GM03348 (cell line): ENCODE measurements around the gene PHLDA1.
A peak's percentile ranks its signal among the peaks of the same experiment; 100 is the strongest.
"Not testable (repeated sequence)": the region's sequence is repeated elsewhere in the genome, so short reads cannot be mapped to it uniquely, and the experiment has no call there.

ENCODE experiments used
- DNase-seq: peaks from one replicate; pipeline ENCODE4 v3.0.0; 2012; ENCODE audit warnings: low spot score

PHLDA1 gene

DNA sequence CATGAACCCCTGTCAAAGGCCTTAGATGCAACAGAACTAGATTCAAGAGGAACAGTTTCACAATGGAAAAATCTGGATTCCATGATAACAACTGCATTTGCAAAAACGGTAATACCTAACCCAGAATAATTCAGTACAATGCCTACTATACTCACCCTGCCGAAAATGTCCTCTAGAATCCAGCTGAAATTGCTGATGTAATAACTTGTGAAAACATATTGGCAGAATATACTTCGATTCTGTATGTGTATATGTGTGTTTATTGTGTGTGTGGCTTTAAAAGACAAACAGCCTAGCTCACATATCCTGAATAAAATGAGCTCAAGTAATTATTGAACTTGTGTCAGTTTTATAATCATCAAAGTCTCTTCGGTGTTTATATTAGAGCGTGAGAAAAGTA, 46.0 kb downstream of the PHLDA1 start:
- DNase-seq, result no peak

- no peak for DNase-seq
These were observed 46.9 kb downstream of the PHLDA1 start for GRCh38 chr12:75984577-75985182.

DNA sequence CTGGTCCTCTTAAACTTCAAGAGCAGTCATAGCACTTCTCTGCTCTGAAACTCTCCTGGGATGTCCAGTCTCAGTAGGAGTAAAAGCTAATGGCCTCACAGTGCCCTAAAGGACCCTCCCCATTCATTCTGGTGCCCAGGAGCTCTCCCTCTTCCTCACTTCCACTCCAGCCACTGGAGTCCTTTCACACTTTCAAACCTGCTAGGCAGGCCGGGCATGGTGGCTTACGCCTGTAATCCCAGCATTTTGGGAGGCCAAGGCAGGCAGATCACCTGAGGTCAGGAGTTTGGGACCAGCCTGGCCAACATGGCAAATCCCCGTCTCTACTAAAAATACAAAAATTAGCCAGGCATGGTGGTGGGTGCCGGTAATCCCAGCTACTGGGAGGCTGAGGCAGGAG, 47.7 kb downstream of the PHLDA1 start:
- DNase-seq, result not testable (repeated sequence)

DNA sequence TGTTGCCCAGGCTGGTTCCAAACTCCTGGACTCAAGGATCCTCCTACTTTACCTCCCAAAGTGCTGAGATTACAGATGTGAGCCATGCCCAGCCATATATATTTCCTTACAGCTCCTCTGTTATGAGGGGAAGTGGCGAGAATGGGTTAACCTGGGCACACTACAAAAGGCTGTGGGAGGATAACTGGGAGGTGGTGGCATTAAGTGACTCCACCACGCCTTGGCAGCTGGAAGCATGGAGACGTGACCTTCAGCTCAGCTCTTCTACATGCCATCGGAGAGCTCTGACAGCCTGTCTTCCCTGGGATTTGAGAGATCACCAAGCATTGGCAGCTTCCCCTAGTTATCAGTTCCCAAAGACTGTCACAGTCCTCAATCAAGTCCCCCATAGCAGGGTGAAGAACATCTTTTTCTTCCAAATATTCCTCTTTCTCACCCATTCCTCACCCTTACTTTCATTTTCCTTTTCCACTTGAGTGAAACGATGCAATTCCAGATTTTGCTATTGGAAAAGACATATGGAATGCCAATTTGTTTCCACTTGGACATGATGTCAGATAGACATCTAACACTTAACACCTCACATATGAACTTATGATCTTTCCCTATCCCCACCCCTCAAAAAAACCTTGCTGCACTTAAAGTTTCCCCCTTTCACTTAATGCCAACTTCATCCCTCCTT, 48.5 kb downstream of the PHLDA1 start:
- peak; percentile 24 for DNase-seq

- DNase-seq, result no peak
These were observed 49.4 kb downstream of the PHLDA1 start for GRCh38 chr12:75982169-75982564.

- DNase-seq, result no peak
These were observed 50.1 kb downstream of the PHLDA1 start for GRCh38 chr12:75981247-75982168.

GRCh38 chr12:75979181-75979580, 52.4 kb downstream of the PHLDA1 start:
- DNase-seq, result no peak

DNA sequence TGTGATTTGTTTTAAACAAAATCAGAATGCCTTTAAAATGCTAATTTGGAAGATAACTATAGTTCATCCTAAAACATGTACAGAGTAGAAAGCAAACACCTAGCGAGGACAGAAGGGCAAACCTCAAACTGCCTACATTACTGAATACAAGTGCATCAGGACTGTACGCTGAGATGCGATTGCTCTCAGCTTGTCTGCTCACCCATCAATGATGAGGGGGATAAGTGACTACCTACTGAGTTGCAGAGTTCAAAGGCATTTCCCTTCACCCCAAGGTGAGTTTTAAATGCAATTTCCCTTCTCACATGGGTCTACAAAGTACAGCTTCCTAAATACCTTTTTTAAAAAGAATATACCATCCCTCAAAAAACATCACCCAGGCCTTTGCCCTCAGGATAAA, 52.9 kb downstream of the PHLDA1 start:
- DNase-seq, result no peak

- DNase-seq, result peak; percentile 90
These were observed 53.5 kb downstream of the PHLDA1 start for GRCh38 chr12:75977952-75978671.

DNA sequence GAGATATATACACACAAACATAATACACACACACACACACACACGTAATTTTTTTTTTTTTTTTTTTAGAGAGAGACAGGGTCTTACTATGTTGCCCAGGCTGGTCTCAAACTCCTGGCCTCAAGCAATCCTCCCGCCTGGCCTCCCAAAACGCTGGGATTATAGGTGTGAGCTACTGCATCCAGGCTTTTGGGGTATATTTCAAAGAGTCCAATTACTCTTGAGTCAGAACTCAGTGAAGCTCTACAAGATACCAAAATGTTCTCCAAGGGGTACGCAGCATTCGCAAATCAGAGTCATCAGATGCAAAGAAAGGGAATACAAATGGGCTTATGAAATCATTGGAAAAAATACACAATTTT, 54.0 kb downstream of the PHLDA1 start:
- no peak for DNase-seq

DNA sequence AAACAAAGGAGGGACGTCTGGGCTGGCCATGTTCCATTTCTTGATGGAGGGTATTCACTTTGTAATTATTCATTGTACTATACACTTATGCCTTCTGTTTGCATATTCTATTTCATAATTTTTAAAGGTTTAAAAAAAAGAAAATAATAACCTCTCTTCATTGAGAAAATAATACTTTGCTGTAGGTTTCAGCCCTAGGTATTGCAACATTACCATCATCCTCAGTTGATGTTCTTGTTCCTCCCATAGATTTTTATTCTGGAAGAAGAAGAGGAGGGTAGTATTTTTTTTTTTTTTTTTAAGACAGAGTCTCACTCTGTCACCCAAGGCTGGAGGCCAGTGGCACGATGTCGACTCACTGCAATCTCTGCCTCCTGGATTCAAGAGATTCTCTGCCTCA, 54.7 kb downstream of the PHLDA1 start:
- no peak for DNase-seq

GRCh38 chr12:75976113-75976512, 55.5 kb downstream of the PHLDA1 start:
- no peak for DNase-seq

DNA sequence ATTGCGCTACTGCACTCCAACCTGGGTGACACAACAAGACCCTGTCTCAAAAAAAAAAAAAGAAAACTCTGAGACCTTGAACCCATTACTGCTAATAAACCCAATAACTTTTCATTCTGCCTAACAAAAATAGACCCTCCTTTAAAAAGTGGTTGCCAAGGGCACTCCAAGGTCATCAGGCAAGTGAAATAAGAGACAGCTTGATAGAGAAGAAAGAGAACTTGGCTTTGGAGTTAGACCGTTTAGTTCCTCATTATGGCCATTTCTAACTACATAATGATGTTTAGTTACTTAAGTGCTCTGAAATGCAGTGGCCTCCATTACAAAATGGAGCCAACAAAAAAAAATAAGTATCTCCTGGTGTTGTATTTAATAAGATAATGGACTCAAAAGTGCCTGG, 55.9 kb downstream of the PHLDA1 start:
- no peak for DNase-seq
